Measurements from ENCODE around the gene DLL4. TPM values are rescaled to one million over a fixed set of nuclear protein-coding genes. Genes with fewer than 3 reads are reported as not detected.

DLL4 gene
- total RNA-seq, 3 donors from 2014 or later = 3.5 to 10.5 (median 5.0) TPM

DNA sequence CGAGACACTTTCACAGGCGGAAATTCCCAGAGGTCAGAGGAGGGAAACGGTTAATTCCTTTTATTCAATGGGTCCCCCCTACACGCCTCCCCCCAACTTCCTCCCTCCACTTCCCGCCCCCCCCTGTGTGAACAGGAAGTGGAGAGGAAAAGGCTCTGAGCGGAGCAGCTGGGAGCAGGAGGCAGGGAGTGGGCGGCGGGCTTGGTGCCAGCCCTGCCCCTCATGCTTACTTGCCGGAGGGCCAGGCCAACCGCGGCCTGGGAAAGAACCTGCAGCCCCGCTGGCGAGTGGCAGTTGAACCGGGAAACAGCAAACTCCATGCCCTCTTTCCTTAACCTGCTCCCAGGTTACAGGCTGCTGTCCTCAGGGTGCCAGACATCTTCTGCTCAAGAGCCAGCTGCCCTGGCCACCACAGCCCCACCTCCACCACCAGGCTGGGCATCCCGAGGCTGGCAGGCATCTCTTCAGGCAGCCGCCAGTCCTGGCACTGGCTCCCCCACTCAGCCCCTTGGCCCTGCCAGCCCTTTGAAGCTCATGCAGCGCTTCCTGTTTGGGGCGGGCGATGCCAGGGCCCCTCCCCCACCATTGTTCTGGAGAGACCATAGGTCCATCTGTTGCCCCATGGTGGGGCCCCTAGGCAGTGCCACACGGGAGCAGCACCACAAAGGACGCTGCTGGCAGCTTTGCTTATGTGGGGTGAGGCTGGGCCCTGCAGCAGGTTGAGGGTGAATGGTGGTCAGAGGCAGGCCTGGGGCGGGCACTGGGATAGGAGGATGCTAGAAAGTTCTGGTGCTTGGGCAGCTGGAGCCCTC lies 21.9 kb upstream of the DLL4 start:
- Histone ChIP-seq H3K36me3 (no peaks in the 10 kb centered on the region), H3K27ac (peak overlapping the region; percentile 97 to 98), H3K9me3 (no peaks in the 10 kb centered on the region), H3K4me3 (peak overlapping the region; percentile 44 to 68 (median 51)), H3K4me1 (peaks cover 6 to 24% of the 10 kb centered on the region in 2 donors), H3K27me3 (no peaks in the 10 kb centered on the region)
- intact Hi-C loops (cut with DNase I; ENCODE audit: low total_unique reads) = loop anchor here (1.0 to 10.0 kb wide), 3 partner anchors 27 to 212 kb away; partner anchors contain the start of gene RAD51
- no peak for TF ChIP-seq POLR2AphosphoS5 (IDR thresholded peaks at IDR 0.05)
- no peak for TF ChIP-seq POLR2A (IDR thresholded peaks at IDR 0.05)
- TF ChIP-seq, protein P1, sequence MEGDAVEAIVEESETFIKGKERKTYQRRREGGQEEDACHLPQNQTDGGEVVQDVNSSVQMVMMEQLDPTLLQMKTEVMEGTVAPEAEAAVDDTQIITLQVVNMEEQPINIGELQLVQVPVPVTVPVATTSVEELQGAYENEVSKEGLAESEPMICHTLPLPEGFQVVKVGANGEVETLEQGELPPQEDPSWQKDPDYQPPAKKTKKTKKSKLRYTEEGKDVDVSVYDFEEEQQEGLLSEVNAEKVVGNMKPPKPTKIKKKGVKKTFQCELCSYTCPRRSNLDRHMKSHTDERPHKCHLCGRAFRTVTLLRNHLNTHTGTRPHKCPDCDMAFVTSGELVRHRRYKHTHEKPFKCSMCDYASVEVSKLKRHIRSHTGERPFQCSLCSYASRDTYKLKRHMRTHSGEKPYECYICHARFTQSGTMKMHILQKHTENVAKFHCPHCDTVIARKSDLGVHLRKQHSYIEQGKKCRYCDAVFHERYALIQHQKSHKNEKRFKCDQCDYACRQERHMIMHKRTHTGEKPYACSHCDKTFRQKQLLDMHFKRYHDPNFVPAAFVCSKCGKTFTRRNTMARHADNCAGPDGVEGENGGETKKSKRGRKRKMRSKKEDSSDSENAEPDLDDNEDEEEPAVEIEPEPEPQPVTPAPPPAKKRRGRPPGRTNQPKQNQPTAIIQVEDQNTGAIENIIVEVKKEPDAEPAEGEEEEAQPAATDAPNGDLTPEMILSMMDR (IDR thresholded peaks at IDR 0.05) = no peak
- peak in 1 of 2 donors; percentile 55 for DNase-seq (ENCODE audit: low spot score in 2 of 2)

DNA sequence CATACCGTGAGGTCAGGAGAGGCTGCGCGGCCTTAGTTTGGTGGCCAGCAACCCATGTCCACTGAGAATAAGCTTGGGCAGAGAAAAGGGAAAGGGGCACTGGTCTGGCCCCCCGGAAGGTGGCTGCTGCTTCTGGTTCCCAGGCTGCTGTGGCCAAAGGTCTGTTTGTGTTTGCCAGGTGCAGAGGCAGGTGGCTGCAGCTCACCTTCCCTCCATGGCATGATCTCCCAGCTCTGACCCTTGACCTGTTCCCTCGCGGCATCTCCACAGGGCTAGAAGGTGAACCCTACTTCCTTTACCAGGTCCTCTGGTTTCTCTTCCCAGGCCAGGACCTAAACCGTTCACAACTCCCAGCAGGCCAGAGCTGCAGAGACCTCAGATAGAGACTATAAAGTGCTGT lies 21.0 kb upstream of the DLL4 start:
- intact Hi-C loops (cut with DNase I; ENCODE audit: low total_unique reads) = loop anchor here (5.0 to 10.0 kb wide), 2 partner anchors 109 to 213 kb away; partner anchors contain the start of gene RAD51
- Histone ChIP-seq H3K27me3 (no peaks in the 10 kb centered on the region), H3K27ac (peak overlapping the region; percentile 97 to 98), H3K9me3 (no peaks in the 10 kb centered on the region), H3K36me3 (no peaks in the 10 kb centered on the region), H3K4me1 (peaks cover 6 to 24% of the 10 kb centered on the region in 2 donors), H3K4me3 (no peak overlapping the region)
- no peak for DNase-seq (ENCODE audit: low spot score in 2 of 2)
- TF ChIP-seq POLR2A (IDR thresholded peaks at IDR 0.05) = no peak
- TF ChIP-seq, protein P1 (IDR thresholded peaks at IDR 0.05) = no peak
- TF ChIP-seq POLR2AphosphoS5 (IDR thresholded peaks at IDR 0.05) = no peak

DNA sequence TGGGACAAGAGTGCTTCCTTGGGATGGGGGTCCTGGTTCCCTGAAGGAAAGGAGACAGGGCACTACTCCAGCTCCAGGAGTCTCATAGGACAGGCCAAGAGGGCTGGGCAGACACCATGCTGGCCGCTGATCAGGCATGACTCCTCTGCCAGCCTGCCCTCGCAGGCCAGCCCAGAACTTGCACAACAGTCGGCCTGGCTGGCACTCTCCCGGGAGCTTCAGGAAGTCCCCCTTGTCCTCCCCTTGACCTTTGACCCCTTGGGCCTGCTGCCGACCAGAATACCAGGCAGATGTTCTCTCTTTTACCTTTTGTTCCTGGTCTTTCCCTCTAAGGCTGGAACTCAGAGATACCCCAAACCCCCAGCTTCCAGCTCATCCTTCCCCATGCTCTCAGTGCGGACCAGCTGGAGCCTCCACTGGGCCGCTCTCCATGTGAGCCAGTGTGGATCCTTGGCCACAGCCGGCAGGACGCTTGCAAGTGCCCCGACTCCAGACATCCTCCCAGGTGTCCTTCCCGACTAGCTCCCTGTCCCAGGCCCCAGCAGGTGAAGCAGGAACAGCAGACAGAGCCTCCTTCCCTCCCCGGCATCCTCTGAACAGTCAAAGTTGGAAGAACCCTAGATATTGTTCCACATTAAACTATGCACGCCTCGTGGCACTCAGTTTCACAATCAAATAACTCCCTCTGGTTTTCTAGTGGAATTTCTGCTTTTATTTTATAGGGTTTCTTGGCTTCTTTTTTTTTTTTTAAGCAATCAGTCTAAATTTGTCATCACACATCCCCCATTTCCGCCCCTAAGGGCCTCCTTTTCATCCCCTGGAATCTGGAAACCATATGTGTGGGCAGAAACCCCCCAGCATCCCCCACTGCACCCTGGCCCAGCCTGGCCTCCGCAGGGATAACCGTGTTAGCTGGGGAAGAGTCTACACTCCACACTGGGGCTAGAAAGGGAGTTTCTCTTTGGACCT lies 19.2 kb upstream of the DLL4 start:
- peak overlapping the region; percentile 48 to 50 for H3K27ac ChIP-seq
- no peaks in the 10 kb centered on the region for H3K36me3 ChIP-seq
- intact Hi-C loops (cut with DNase I; ENCODE audit: low total_unique reads) = loop anchor here (5.0 to 10.0 kb wide), 2 partner anchors 107 to 215 kb away; partner anchors contain the start of gene RAD51
- no peaks in the 10 kb centered on the region for H3K27me3 ChIP-seq
- DNase-seq (ENCODE audit: low spot score in 2 of 2) = peak in 1 of 2 donors; percentile 45
- H3K4me1 ChIP-seq = peaks cover 6 to 24% of the 10 kb centered on the region in 2 donors
- TF ChIP-seq POLR2A (IDR thresholded peaks at IDR 0.05) = no peak
- TF ChIP-seq, protein P1 (IDR thresholded peaks at IDR 0.05) = no peak
- no peak for TF ChIP-seq POLR2AphosphoS5 (IDR thresholded peaks at IDR 0.05)
- no peaks in the 10 kb centered on the region for H3K9me3 ChIP-seq
- no peak overlapping the region for H3K4me3 ChIP-seq

DNA sequence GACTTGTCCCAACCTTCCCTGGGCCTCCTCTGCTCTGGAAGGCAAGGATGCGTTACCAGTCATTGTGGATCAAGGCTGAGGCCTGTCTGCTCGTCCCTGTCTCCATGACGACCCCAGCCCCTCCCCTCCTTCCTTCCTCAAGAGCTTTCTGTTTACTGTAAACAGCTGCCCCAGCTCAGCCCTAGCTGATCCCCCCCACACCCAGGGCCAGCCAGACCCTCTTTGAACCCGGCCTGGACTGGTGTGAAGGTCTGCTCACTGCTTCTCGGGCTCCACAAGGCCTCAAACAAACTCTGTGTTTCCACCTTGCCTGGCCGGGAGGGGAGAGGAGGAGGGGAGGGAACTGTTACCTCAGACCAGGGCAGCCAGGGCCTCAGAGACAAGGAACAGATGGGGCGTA lies 18.0 kb upstream of the DLL4 start:
- no peak for DNase-seq (ENCODE audit: low spot score in 2 of 2)
- TF ChIP-seq POLR2AphosphoS5 (IDR thresholded peaks at IDR 0.05) (no peak), POLR2A (IDR thresholded peaks at IDR 0.05) (no peak)
- TF ChIP-seq, protein P1 (IDR thresholded peaks at IDR 0.05) = no peak
- Histone ChIP-seq H3K36me3 (no peaks in the 10 kb centered on the region), H3K27ac (peak overlapping the region in 1 of 2 donors; percentile 48), H3K27me3 (no peaks in the 10 kb centered on the region), H3K4me1 (peaks cover 6 to 20% of the 10 kb centered on the region in 2 donors), H3K4me3 (no peak overlapping the region), H3K9me3 (no peaks in the 10 kb centered on the region)
- intact Hi-C loops (cut with DNase I; ENCODE audit: low total_unique reads) = no loop called here

Data from breast epithelium (tissue), 4 donors.